GM06990 (cell line): ENCODE data around the gene PHLDA2.

Experiments used
- DNase-seq: peaks from one replicate; pipeline ENCODE4 v3.0.0-alpha.2; 2011; ENCODE audit not compliant: insufficient read length; ENCODE audit errors: extremely low read depth
- H3K27me3 ChIP-seq: replicated peaks from 2 replicates; pipeline ENCODE4 v1.6.0; 2011; ENCODE audit warnings: low read length; ENCODE audit not compliant: control insufficient read depth, insufficient read depth
- H3K36me3 ChIP-seq: 2 replicates; pipeline ENCODE4 v1.5.1; 2011; ENCODE audit warnings: low read length; ENCODE audit not compliant: control insufficient read depth, insufficient read depth
- H3K4me3 ChIP-seq: replicated peaks from 2 replicates; pipeline ENCODE4 v1.5.1; 2011; ENCODE audit warnings: low read depth, mild to moderate bottlenecking, control low read depth, low read length
- CTCF ChIP-seq: IDR thresholded peaks from 2 replicates; pipeline ENCODE4 v1.5.1; 2011; ENCODE audit warnings: low read length, control low read depth, mild to moderate bottlenecking, inconsistent platforms; ENCODE audit not compliant: insufficient read depth, poor library complexity, severe bottlenecking

Gene PHLDA2

GRCh38 chr11:2944530-2944929, 15.3 kb upstream of the PHLDA2 start:
- Histone ChIP-seq H3K27me3 (no peaks in the 10 kb centered on the region), H3K4me3 (no peak overlapping the region), H3K36me3 (peaks cover 25% of the 10 kb centered on the region)
- DNase-seq: no peak
- no peak for TF ChIP-seq CTCF

GRCh38 chr11:2943711-2944118, 14.5 kb upstream of the PHLDA2 start:
- Histone ChIP-seq H3K4me3 (no peak overlapping the region), H3K36me3 (peaks cover 22% of the 10 kb centered on the region), H3K27me3 (no peaks in the 10 kb centered on the region)
- no peak for TF ChIP-seq CTCF
- no peak for DNase-seq

- TF ChIP-seq CTCF: no peak
Observed at GRCh38 chr11:2942872-2943710, 13.9 kb upstream of the PHLDA2 start.

GRCh38 chr11:2942447-2942846, 13.2 kb upstream of the PHLDA2 start:
- DNase-seq: no peak
- no peak for TF ChIP-seq CTCF
- Histone ChIP-seq H3K4me3 (no peak overlapping the region), H3K36me3 (peaks cover 16% of the 10 kb centered on the region), H3K27me3 (no peaks in the 10 kb centered on the region)

More at GRCh38 chr11:2942872-2943710, 13.9 kb upstream of the PHLDA2 start:
- DNase-seq: no peak
- peaks cover 19% of the 10 kb centered on the region for H3K36me3 ChIP-seq
- H3K27me3 ChIP-seq: no peaks in the 10 kb centered on the region
- H3K4me3 ChIP-seq: no peak overlapping the region

- no peak for DNase-seq
- no peak for TF ChIP-seq CTCF
- Histone ChIP-seq H3K27me3 (no peaks in the 10 kb centered on the region), H3K36me3 (peaks cover 10% of the 10 kb centered on the region), H3K4me3 (no peak overlapping the region)
Observed at GRCh38 chr11:2940921-2941821, 12.0 kb upstream of the PHLDA2 start.
